ENCODE measurements around the gene PSMD2. TPM values are rescaled to one million over a fixed set of nuclear protein-coding genes. Genes with fewer than 3 reads are reported as not detected.

Gene PSMD2
- total RNA-seq, 1 experiment from 2014 or later: 344 TPM

- Mint-ChIP-seq H3K9me3 (no peaks in the 10 kb centered on the region), H3K36me3 (ENCODE audit: insufficient read depth in 1 of 3, low read depth in 3 of 3) (peaks cover 36 to 56% (median 42%) of the 10 kb centered on the region in 3 experiments), H3K4me1 (peaks cover 34 to 37% of the 10 kb centered on the region in 2 experiments), H3K27ac (peak overlapping the region; percentile 82 to 98 (median 96); a peak in 6 of 7 replicates), H3K4me3 (peak overlapping the region; percentile 86 to 93), H3K27me3 (ENCODE audit: low read depth) (no peaks in the 10 kb centered on the region; the same call in none of the 2 replicates)
- H3K56ac ChIP-seq (ENCODE audit: insufficient read length, low read depth, low read length): no peak overlapping the region
- no peak overlapping the region for H4K5ac ChIP-seq (ENCODE audit: insufficient read length, low read depth, low read length)
- H4K91ac ChIP-seq (ENCODE audit: insufficient read length, low read depth, low read length): no peak overlapping the region
- no peaks in the 10 kb centered on the region for H3K79me1 ChIP-seq (ENCODE audit: insufficient read depth, low read depth, low read length, poor library complexity, severe bottlenecking)
- H3K4me1 ChIP-seq (ENCODE audit: insufficient read depth, low read length): no peaks in the 10 kb centered on the region
- peak overlapping the region; percentile 10 for H3K27ac ChIP-seq (ENCODE audit: insufficient read length, low read depth, low read length)
- H3T11ph ChIP-seq (ENCODE audit: low read length): no peak overlapping the region
- H3K9ac ChIP-seq (ENCODE audit: extremely low read depth, insufficient read length, low read length): no peak overlapping the region
- no peak overlapping the region for H3K14ac ChIP-seq (ENCODE audit: insufficient read depth, low read length)
- peaks cover 4% of the 10 kb centered on the region for H4K20me1 ChIP-seq (ENCODE audit: control insufficient read depth, insufficient read depth, insufficient read length)
- H2BK120ac ChIP-seq (ENCODE audit: low read depth, low read length, poor library complexity, severe bottlenecking): no peak overlapping the region
- H2BK20ac ChIP-seq (ENCODE audit: low read depth, low read length, poor library complexity, severe bottlenecking): no peak overlapping the region
- no peaks in the 10 kb centered on the region for H3K9me3 ChIP-seq (ENCODE audit: control insufficient read depth, low read depth, low read length)
- H2BK5ac ChIP-seq (ENCODE audit: insufficient read length, low read length): no peak overlapping the region
- peak; percentile 55 for DNase-seq
- no peak overlapping the region for H2AK5ac ChIP-seq (ENCODE audit: insufficient read length, low read length)
- WGBS (ENCODE audit: extremely low coverage, insufficient read length, low lambda C conversion rate): no CpG with 5 or more reads among the region's 4 CpGs
- H3K23ac ChIP-seq (ENCODE audit: insufficient read length, low read depth, low read length): no peak overlapping the region
- no peak overlapping the region for H2AFZ ChIP-seq (ENCODE audit: low read length)
- TF ChIP-seq CTCF (conservative IDR thresholded peaks at IDR 0.05): no peak
- peak overlapping the region; percentile 81 for H3K4me2 ChIP-seq (ENCODE audit: insufficient read depth, insufficient read length, low read length)
- no peak overlapping the region for H4K8ac ChIP-seq (replicated peaks; ENCODE audit: insufficient read length, low read depth, low read length)
- H3K23me2 ChIP-seq (ENCODE audit: insufficient read length, low read depth, low read length, poor library complexity, severe bottlenecking): peaks cover 10% of the 10 kb centered on the region
- no peaks in the 10 kb centered on the region for H3K79me2 ChIP-seq (ENCODE audit: insufficient read depth, low read length)
- H3K4ac ChIP-seq (ENCODE audit: low read depth, low read length): no peak overlapping the region
- H2BK15ac ChIP-seq (ENCODE audit: low read depth, low read length): no peak overlapping the region
- no peak overlapping the region for H3K18ac ChIP-seq (ENCODE audit: insufficient read length, low read depth, low read length)
- H3K27me3 ChIP-seq (ENCODE audit: insufficient read depth, low read length): no peaks in the 10 kb centered on the region
- no peak overlapping the region for H2BK12ac ChIP-seq (ENCODE audit: insufficient read length, low read depth, low read length)
Measured at GRCh38 chr3:184335291-184335660, 36.2 kb downstream of the PSMD2 start.
